ENCODE measurements around the gene CARMIL1.
A peak's percentile ranks its signal among the peaks of the same experiment; 100 is the strongest.

The CARMIL1 gene

GRCh38 chr6:25464225-25464624 lies 185.1 kb downstream of the CARMIL1 start:
- DNase-seq (ENCODE audit: low read depth), result no peak
- no peak overlapping the region for H3K4me3 ChIP-seq (ENCODE audit: control insufficient read depth, low read depth, low read length)
- TF ChIP-seq CTCF (conservative IDR thresholded peaks at IDR 0.05; ENCODE audit: control insufficient read depth, insufficient read depth, low read depth, low read length), result no peak

- H3K4me3 ChIP-seq (ENCODE audit: control insufficient read depth, low read depth, low read length), result no peak overlapping the region
- peak; percentile 23 for DNase-seq (ENCODE audit: low read depth)
- TF ChIP-seq CTCF (conservative IDR thresholded peaks at IDR 0.05; ENCODE audit: control insufficient read depth, insufficient read depth, low read depth, low read length), result no peak
These were observed 186.8 kb downstream of the CARMIL1 start for GRCh38 chr6:25465941-25466340.

- no peak for TF ChIP-seq CTCF (conservative IDR thresholded peaks at IDR 0.05; ENCODE audit: control insufficient read depth, insufficient read depth, low read depth, low read length)
- H3K4me3 ChIP-seq (ENCODE audit: control insufficient read depth, low read depth, low read length), result no peak overlapping the region
- no peak for DNase-seq (ENCODE audit: low read depth)
These were observed 189.7 kb downstream of the CARMIL1 start for GRCh38 chr6:25468881-25469280.

GRCh38 chr6:25469797-25470388 lies 190.7 kb downstream of the CARMIL1 start:
- H3K4me3 ChIP-seq (ENCODE audit: control insufficient read depth, low read depth, low read length), result no peak overlapping the region
- DNase-seq (ENCODE audit: low read depth), result no peak
- peak; percentile 34 for TF ChIP-seq CTCF (conservative IDR thresholded peaks at IDR 0.05; ENCODE audit: control insufficient read depth, insufficient read depth, low read depth, low read length)

GRCh38 chr6:25472306-25472705 lies 193.1 kb downstream of the CARMIL1 start:
- no peak for DNase-seq (ENCODE audit: low read depth)
- no peak overlapping the region for H3K4me3 ChIP-seq (ENCODE audit: control insufficient read depth, low read depth, low read length)
- peak; percentile 29 for TF ChIP-seq CTCF (conservative IDR thresholded peaks at IDR 0.05; ENCODE audit: control insufficient read depth, insufficient read depth, low read depth, low read length)

- no peak overlapping the region for H3K4me3 ChIP-seq (ENCODE audit: control insufficient read depth, low read depth, low read length)
- no peak for TF ChIP-seq CTCF (conservative IDR thresholded peaks at IDR 0.05; ENCODE audit: control insufficient read depth, insufficient read depth, low read depth, low read length)
- DNase-seq (ENCODE audit: low read depth), result no peak
These were observed 193.7 kb downstream of the CARMIL1 start for GRCh38 chr6:25472906-25473305.

GRCh38 chr6:25473447-25473846 lies 194.3 kb downstream of the CARMIL1 start:
- TF ChIP-seq CTCF (conservative IDR thresholded peaks at IDR 0.05; ENCODE audit: control insufficient read depth, insufficient read depth, low read depth, low read length), result no peak
- no peak overlapping the region for H3K4me3 ChIP-seq (ENCODE audit: control insufficient read depth, low read depth, low read length)
- DNase-seq (ENCODE audit: low read depth), result no peak

All from fibroblast of mammary gland (primary cell).